LoVo (cell line): ENCODE results near the gene STK39.

ENCODE experiments used
- DNase-seq: peaks from one replicate; pipeline ENCODE4 v3.0.0-alpha.2; 2016; ENCODE audit warnings: low spot score

The STK39 gene

DNA sequence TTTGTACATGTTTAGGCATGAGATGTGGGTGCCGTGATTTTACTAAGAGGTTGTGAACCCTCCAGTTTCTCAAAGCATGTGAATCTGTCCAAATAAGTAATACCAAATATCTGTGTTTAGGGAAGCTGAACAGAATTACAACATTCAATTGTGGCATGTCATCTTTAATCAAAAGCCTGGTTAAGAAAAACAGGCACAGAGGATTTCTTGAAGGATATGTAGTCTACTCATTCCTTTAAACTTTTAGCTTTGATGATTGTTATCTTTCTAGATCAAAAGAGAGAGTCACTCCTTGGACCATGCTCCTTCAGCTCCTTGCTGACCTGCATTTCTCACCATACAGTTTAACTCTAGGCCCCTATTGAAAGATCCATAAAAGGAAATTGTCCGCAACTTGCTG is 296.8 kb downstream of the STK39 start:
- DNase-seq: no peak

DNA sequence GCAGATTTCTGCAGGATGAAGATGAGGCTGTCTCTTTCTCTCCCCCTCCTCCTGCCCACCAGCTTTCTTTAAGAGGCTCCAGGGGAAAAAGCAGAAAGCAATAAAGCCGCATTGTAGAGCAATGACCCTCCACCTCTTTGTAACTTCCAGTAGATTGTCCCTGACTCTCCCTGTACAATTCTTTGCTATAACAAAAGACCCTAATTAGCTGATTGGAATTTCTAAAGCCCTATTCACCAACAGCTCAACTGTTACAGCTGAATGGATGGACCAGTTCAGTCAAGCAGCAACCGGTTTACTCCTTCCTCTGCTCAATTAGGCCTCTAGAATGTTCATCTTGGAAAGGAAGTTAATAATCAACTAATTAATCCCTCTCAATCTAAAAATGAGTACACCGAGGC is 301.0 kb downstream of the STK39 start:
- no peak for DNase-seq

DNA sequence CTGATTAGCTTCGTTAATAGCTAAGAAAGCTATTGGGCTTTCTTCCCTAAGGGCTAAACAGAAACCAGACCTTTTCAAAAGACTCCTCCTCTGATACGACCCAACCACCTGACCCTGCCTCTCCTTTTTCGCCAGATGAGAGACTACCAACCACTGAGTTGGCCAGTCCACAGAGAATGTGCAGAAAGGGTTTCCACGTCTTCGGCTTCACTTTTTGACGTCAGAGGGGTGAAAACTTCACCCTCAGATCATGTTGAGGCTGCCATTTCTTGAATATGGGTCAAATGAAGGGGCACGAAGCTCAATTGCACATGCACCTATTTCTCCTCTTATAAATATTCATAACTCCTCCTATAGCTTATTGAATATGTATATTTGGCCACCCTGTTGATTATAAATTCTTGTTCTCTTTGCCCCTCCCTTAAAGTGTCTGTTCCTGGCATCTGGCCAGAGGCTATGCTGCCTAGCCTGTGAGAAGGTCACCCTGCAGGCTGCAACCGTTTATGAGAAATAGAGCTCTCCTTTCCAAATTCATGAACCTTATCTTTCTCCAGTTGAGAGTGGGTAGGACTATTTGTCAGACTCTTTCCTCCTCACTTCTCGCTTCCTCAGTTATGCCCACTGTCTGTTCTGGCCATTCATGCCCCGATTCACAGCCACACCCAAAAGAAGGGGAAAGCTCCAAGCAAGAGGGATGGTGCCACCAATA is 301.6 kb downstream of the STK39 start:
- DNase-seq: no peak

DNA sequence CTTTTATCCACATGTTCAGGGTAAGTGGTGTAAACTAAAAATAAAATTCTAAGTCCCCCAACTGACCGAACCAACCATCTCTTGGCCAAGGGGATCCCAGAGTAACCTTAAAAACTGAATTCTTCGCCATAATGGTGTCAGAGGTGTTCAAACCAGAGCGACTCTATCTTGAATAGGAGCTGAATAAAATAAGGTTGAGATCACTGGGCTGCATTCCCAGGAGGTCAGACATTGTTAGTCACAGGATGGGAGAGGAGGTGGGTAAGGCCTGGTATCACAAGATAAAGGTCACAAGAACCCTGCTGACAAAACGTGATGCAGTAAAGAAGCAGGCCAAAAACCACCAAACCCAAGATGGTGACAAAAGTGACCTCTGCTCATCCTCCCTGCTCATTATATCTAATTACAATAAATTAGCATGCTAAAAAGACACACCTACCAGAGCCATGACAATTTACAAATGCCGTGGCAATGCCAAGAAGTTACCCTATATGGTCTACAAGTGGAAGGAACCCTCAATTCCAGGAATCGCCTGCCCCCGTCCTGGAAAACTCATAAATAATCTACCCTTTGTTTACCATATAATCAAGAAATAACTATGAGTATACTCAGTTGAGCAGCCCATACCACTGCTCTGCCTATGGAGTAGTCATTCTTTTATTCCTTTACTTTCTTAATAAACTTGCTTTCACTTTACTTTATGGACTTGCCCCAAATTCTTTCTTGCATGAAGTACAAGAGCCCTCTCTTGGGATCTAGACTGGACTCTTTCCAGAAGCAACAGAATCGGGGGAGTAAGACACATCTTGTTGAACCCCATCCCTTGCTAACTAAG is 302.4 kb downstream of the STK39 start:
- DNase-seq: no peak

DNA sequence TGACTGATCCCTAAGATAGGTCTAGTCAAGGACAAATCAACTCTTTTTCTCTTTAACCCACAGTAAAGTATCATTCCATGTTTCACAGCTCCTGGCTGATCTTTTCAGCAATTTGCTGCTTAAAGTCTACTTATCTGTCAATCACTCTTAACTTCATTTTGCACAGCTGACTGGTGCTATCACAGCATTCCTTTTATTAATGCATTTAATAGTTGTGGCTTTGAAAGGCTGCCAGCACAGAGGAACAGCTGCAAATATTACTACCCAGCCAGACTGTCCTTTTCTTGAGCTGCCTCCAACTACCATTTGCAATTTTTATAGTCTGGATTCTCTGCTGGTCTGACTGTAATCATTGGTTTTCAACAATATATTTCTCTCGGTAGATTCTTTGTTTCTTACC is 303.5 kb downstream of the STK39 start:
- DNase-seq: no peak

DNA sequence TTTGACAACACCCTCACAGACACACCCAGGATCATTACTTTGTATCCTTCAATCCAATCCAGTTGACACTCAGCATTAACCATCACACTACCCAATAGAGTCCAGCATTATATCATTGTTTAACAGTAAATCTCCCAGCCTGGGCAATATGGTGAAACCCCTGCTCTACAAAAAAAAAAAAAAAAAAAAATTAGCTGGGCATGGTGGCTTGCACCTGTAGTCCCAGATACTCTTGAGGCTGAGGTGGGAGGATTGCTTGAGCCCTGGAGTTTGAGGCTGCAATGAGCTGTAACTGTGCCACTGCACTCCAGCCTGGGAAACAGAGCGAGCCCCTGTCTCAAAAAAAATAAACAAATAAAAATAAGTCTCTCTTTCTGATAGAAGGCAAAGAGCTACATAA is 304.0 kb downstream of the STK39 start:
- no peak for DNase-seq

DNA sequence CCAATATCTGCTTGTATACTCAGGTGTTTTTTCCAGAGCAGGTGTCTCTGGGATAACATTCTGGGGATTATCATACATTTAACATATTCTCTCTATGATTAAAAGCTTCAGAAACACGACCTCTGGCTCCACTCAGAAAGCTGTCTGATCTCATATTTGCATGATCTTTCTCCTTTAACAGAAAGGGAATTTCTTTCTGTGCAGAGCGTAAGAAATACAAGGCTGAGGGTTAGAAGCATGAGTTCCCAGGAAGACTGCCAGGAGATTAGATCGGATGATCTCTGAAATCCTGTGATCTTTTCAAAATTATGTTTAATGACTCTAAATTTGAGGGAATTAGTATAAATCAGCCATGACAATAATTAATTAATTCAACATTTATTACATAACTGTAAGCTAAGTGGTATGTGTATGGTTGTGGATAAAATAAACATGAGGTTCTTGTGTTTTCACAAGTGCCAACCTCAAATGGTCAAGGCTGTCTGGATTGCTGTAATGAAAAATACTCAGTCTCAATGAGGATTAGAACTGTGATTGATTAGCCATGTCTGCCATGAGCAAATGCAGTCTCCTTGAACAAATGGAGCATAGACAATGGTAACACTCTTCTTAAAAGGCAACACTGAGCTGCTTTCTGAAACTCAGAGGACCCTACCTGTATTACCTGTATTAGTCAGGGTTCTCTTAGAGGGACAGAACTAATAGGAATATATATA is 304.9 kb downstream of the STK39 start:
- no peak for DNase-seq

DNA sequence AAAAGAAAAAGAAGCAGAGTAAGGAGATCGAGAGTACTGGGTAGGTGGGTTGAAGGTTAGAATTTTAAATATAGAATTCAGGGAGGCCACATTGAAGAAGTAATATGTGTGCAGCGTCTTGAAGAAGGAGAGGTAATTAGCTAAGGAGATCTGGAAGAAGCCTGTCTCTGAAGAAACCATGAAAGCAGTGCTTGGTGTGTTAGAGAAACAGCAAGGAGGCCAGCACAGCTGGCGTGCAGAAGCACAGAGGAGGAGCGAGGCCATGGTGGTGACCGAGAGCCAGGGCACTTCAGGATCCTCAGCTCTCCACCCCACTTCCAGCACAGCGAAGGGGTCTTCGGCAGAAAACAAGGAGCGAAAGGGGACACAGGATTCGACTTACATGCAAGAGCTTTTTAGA is 305.8 kb downstream of the STK39 start:
- DNase-seq: no peak

DNA sequence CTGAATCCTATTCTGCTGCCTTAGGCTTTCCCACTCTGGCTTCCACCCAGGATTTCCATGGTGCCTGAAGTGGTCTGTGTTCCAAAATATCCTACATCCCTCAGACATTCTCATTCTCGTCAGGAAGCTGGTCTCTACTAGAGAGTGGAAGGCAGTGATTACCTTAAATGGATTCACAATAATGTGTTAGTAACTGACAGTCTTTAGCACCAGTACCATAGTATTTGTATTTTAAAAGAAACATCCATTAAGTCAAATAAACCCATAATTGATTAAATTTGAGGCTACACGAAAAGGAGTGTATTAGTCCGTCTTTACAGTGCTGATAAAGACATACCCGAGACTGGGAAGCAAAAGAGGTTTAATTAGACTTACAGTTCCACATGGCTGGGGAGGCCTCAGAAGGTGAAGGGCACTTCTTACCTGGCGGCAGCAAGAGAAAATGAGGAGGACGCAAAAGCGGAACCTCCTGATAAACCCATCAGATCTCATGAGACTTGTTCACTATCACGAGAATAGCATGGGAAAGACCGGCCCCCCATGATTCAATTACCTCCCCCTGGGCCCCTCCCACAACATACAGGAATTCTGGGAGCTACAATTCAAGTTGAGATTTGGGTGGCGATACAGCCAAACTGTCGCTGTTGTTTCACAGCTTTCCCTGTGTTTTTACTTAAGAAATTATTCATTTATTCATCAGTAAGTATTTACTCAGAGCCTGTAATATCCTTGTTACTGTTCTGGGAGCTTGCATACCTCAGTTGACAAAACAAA is 306.5 kb downstream of the STK39 start:
- no peak for DNase-seq

DNA sequence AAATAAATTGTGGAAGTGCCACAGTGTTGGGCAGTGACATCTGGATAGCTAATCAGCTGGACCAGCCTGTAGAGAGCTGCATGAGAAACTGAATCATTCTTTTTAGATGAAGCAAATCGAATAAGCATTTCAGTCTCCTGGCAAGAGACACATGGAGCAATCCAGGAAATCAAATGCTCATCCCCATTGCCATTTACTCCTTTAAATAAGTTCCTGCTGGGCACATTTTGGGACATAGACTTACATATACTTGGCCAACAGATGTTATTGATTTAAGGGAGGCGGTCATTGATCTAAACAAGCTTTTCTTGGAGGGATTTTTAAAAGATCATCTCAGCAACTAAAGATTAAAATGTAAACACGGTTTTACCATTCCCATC is 307.1 kb downstream of the STK39 start:
- DNase-seq: no peak

DNA sequence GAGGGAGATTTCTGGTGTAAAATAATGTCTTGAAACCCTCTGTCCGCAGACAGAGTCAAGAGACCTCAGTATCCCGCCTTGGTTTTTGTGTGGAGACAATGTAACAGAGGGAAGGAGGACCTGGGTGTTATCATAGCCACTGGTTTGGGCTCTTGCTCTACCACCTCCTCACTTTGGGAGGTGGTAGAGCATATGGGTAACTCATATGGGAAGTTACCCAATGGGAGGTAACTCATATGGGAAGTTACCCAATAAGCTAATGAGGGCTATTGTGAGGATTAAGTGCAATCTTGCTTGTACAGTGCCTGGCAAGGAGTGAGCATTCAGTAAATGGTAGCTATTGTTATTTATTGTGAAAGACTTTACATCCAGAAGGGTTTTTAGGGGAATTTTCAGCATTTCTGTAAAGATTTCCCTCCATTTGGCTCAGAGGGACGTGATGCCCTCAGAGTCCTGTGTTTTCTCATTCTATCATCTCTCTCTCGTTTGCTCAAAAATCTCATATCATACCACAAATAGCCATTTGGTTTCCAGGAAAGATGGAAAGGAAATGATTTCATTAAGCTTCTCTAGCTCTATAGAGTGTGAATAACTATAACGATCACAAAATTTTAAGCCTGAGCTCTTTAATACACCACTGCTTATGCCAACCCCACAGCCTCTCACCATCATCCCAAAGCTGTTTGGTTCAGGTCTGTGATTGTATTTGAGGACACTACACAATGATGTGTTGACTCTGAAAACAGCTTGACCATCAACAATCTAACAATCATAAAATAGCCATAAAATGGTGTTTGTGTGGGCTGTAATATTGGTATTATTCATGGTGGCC is 307.7 kb downstream of the STK39 start:
- no peak for DNase-seq

DNA sequence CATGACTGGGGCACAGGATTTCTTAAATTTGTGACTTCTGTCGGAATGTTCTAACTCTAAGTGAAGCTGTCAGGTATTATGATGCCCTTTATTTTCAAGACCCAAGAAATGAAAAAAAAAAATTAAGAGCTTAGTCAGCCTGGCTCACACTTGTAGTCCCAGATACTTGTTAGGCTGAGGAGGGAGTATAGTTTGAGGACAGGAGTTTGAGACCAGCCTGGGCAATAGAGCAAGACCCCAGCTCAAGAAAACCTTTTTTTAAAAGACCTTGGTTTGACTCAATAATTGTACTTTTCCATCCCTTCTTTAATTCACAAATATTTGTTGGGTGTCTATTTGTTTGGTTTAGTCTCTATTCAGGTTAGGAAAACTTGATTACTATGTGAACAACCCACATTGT is 310.0 kb downstream of the STK39 start:
- no peak for DNase-seq

DNA sequence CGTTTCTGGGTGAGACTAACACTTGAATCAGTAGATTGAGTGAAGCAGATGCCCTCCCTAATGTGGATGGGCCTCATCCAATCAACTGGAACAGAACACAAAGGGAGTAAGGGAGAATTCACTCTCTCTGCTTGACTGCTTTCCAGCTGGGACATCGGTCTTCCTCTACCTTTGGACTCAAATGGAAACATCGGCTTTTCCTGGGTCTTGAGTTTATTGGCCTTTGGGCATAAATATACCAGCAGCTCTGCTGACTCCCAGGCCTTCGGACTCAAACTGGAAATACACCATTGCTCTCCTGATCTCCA is 311.6 kb downstream of the STK39 start:
- no peak for DNase-seq

DNA sequence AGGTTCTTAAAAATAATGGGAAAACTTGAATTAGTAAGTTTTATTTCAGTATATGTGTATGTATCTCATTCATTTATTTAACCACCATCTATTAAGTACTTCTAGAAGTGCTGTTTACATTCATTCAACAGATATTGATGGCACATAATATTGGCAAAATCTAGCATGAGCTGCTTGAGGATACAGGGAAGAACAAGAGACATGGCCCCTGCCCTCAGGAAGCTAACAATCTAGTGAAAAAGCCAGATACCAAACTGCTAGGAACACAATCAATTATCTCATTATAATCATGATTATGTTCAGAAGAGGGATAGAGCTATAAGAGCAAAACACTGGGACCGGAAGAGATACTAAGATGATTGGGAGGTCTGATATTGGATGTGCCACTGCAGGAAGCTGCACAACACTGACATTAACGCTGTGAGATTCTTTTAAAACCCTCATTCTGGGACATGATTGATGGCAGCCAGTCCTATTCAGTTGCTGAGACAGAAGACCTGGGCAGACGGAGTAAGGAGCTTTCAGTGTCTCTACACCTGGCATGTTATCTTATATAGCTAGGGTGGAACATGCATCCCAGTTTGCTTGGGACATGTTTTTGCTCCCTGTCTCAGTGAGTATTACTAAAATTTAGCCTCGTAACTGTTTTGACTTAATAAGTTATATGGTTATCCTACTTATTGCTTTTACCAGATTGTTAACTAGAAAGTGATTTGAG is 314.1 kb downstream of the STK39 start:
- DNase-seq: no peak

DNA sequence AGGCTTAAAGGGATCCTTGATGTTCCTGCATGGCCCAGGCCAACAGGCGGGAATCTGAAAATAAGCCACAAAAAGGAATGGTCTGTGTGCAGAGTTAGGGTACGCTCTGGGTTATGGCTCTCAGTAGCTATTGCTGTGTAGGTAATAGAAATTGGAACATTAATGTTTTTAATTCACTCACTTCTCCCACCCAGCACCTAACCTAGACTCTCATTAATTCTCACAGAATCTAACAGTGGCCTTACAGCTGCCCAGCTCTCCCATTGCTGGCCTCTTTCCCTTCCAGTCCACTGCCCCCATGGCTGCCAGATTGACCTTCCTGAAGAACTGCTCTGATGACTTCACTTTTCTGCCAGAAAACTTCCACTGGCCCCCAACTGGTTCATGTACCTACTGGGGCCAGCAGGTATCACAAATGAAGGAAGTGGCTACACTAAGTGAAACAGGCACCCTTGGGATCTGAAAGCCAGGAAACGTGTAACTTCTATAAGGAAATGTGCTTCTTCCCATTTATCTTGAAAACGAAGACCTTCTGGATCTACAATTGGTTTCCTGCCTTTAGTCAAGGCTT is 315.2 kb downstream of the STK39 start:
- DNase-seq: no peak

DNA sequence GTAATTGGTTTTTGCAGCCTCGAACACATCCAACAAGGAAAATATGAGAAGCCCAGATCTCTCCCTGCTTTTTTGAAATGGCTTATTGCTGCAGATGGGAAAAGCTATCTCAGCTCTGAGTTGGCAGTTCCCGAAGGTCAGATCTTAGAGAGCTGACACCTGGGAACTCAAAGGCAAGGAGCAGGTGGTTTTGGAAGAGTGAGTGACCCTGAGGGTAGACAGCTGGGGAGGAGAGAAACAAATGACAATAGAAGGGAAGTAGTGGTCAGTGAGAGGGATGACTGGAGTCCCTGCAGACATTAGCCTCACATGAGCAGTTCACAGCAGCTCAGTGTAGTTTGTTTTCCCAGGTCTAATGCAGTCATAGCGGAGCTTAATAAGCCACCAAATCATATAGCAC is 317.9 kb downstream of the STK39 start:
- DNase-seq: no peak

DNA sequence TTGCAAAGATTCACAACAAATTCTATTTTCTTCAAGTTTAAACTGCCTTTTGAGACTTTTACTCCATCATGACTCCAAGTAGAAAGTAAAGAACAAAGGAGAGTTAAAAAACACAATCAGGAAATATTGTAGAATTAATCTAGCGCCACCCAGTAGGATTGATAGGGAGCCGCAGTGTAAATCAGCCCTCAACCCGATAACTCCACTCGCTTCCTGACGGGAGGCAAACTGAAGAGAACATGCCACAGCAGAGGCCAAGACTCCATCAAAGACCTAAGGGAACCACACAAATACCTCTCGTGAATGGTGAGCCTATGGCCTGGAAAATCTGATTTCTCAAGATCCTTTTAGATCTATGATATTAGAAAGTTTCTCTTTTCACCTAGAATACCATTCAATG is 319.0 kb downstream of the STK39 start:
- no peak for DNase-seq

DNA sequence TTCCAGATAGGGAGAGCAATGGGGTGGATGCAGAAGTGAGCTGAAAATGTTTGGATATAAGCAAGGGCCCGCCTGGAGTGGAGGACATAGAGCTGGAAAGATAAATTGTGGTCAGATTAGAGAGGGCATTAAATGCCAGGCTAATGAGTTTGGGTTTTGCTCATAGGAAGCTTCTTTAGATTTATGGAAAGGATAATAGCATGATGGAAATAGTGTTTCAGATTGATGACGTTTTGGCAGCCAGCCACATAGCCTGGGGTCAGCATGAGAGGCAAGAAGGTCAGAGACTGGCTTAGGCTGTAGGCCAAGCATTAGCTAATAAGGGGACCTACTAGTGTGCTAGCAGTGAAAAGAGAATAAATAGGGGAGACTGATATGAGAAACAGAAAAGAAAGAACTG is 321.6 kb downstream of the STK39 start:
- no peak for DNase-seq

DNA sequence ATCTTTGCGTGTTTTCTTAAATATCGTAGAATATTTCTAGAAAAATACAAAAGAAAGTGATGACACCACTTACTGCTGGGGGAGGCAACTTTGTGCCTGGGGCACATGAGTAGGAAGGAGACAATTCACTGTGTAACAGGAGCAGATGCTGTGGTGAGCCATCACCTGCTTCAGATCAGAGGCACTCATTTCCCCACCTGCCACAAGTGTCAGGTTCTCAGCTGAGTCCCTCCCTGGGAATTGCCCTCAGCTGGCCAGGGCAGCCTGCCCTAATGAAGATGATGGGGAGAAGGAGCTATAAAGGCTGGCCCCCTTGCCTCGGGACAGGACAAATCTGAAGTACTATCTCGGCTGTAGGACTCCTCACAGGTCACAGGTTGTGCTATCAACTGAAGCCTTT is 322.8 kb downstream of the STK39 start:
- no peak for DNase-seq

DNA sequence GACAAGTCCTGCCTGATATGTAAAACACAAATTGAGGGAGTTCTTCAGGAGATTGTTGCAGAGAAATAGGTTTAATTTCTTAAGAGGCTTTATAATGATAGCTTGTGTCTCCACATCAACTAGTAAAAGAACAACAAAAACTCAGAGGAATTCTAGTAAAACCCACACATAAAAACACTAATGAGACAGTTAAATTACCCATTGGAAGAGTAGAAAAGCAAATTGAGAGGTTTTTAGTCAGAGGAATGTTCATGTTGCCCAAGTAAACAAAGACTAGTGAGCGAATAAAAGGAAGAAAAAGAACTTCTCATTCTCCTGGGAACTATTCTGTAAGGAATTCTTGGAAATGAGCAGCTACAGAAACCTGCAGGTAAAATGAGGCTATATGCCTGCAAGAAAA is 330.6 kb downstream of the STK39 start:
- DNase-seq: no peak

DNA sequence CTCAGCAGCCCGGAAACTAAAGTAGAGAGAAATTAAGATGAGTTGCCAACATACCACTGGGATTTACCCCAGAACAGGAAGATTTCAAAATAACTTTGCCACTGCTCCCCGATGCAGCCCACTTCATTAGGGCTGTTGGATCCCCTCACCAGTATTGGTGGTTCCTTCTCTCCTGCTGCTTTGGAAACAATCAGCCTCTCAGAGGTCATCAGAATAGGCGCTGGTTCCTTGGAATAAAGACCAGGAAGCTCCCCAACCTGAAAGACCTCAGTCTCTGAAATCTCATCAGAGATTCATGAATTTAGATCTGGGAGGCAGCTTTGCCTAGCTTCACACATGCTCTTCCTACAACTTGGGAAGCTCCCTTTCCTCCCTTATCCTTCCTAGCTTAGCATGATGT is 332.4 kb downstream of the STK39 start:
- no peak for DNase-seq
